Heart right ventricle (tissue), 16 donors: ENCODE measurements around the gene IRX6. TPM values are rescaled to one million over a fixed set of nuclear protein-coding genes. Genes with fewer than 3 reads are reported as not detected.

Experiments
- ATAC-seq, 8 donors: fragments of 200-7000 bp; cut with Tn5 transposase; one replicate each; pipeline ENCODE4 v1.9.1; 2020; ENCODE audit warnings: mild to moderate bottlenecking in 8 of 8, moderate library complexity in 8 of 8, moderate number of reproducible peaks in 1 of 8
- DNase-seq, 2 donors: peaks; one replicate each; pipeline ENCODE4 v3.0.0-alpha.2; 2020
- H3K27ac ChIP-seq, 10 donors: fragments of 200-600 bp; sonication (generic) in 2 of 10; one replicate each; pipeline versions ENCODE4 v1.5.0 to v1.8.0; 2020 to 2022; ENCODE audit warnings: mild to moderate bottlenecking in 3 of 10
- H3K27me3 ChIP-seq, 7 donors: fragments of 200-600 bp; one replicate each; pipeline ENCODE4 v1.8.0; 2021 to 2022; ENCODE audit warnings: mild to moderate bottlenecking in 2 of 7
- H3K36me3 ChIP-seq, 9 donors: fragments of 200-600 bp; sonication (generic) in 1 of 9; one replicate each; pipeline versions ENCODE4 v1.5.0 to v1.8.0; 2020 to 2022; ENCODE audit warnings: mild to moderate bottlenecking in 2 of 9
- H3K4me1 ChIP-seq, 9 donors: fragments of 200-600 bp; sonication (generic) in 1 of 9; one replicate each; pipeline versions ENCODE4 v1.5.0 to v1.8.0; 2020 to 2022; ENCODE audit warnings: mild to moderate bottlenecking in 4 of 9
- H3K4me3 ChIP-seq, 10 donors: fragments of 200-600 bp; sonication (generic) in 2 of 10; one replicate each; pipeline versions ENCODE4 v1.5.0 to v1.8.0; 2020 to 2022; ENCODE audit warnings: mild to moderate bottlenecking in 7 of 10, moderate library complexity in 2 of 10
- H3K9me3 ChIP-seq, 11 donors: fragments of 200-600 bp in 10 of 11; sonication (generic) in 2 of 11; one replicate each; pipeline versions ENCODE4 v1.5.0 to v1.8.0; 2013 to 2022; ENCODE audit warnings: mild to moderate bottlenecking in 2 of 11, control low read depth in 1 of 11, moderate library complexity in 1 of 11
- CTCF ChIP-seq, 9 donors: fragments of 200-600 bp; sonication (generic) in 2 of 9; IDR thresholded peaks; one replicate each; pipeline versions ENCODE4 v1.5.0 to v1.8.0; 2021 to 2022; ENCODE audit warnings: antibody characterized with exemption in 9 of 9, mild to moderate bottlenecking in 5 of 9, moderate library complexity in 1 of 9
- WGBS, 2 donors: extraction: QIAGEN DNeasy Blood & Tissue Kit; methylation state at CpG; one replicate each; pipeline ENCODE4 v1.1.7; 2013; ENCODE audit warnings: inconsistent platforms in 1 of 2; 5-methylcytosine and 5-hydroxymethylcytosine counted together
- intact Hi-C, 10 donors: fragments of 100-400 bp; cut with DNase I; formaldehyde crosslinking; loops; one replicate each; pipeline versions ENCODE4 v1.11.1 to v1.14.2; 2022
- long read RNA-seq, 3 donors: library from polyadenylated mRNA; unstranded; transcript quantifications; one replicate each; pipeline ENCODE4 v2.0.0, GENCODE V29; 2020 to 2021
- polyA plus RNA-seq, 2 donors: library from polyadenylated mRNA; stranded (reverse); fragments of 200-250 nt; gene quantifications; one replicate each; pipeline ENCODE4 v1.2.3, GENCODE V29; 2013
- total RNA-seq, 10 donors: library from RNA; stranded (reverse); fragmentation: NEBNext Ultra II Directional in 3 of 10; extraction: Animal tissue kit (Norgen Biotek cat#: 25700) in 3 of 10; gene quantifications; one replicate each; pipeline versions ENCODE4 v1.2.1 to v1.2.4, GENCODE V29; 2021 to 2023
- donor health status: Arrhythmogenic right ventricular cardiomyopathy.
- donor health status: ischemic (EF 13 %, LVEDD 7.1; RV severe dilation, severe dysfunction).
- donor health status: healthy with polysubstance abuse.
- donor health status: DM: no; HTN: yes; CAD: no.
- donor health status: DM: no; HTN: no; CAD: no.
- donor health status: ischemic (EF 25% LVEDD 6.9; RV normal size, moderate dysfunction).
- donor health status: ischemic (EF 25% LVEDD 5.7; RV mildly dilated, moderate dysfunction).
- donor health status: healthy.
- donor health status: DM: yes; HTN: yes; CAD: no.
- donor health status: Ischemic cardiomyopathy.
- donor health status: ischemic (EF 35%, LVEDD 5.7; RV mildly dilated, moderate dysfunction).
- donor health status: nonischemic (EF 11% LVEDD 7.7; RV severe dilation, severe dysfunction).
- donor health status: DM: yes; HTN: yes; CAD: no.
- donor health status: PGD.
- donor health status: ischemic (EF 29% LVEDD 5.4; RV normal size, mild dysfunction).
- donor health status: nonischemic (EF 23%, LVEDD 6.1; RV moderate dilation, normal function).

IRX6 gene
- total RNA-seq (10 to 100 TPM in 6 of 10 donors, 1 to 10 TPM in 3, under 1 TPM in 1; 0.18 to 28.1 (median 14.3) TPM), polyA plus RNA-seq (10 to 100 TPM in 1 of 2 donors, 1 to 10 TPM in 1; 3.0 to 10.8 TPM)
- long read RNA-seq, donor 1, partial matches to known transcripts = 0 of 2 reads
- long read RNA-seq, donor 1, other reads (novel, unspliced or antisense) = 1 of 2 reads
- long read RNA-seq, donor 2, partial matches to known transcripts = 3 of 19 reads
- long read RNA-seq, donor 2, other reads (novel, unspliced or antisense) = 12 of 19 reads
- long read RNA-seq, donor 3, partial matches to known transcripts = 1 of 8 reads
- long read RNA-seq, donor 3, other reads (novel, unspliced or antisense) = 4 of 8 reads

- peak within 1 kb of the TSS in 8 of 10 donors; percentile 74 to 97 (median 92) for H3K27ac ChIP-seq
- intact Hi-C loops = loop anchor here in 5 of 10 donors (2.0 to 10.0 kb wide), 7 partner anchors 44 to 389 kb away; partner anchors contain the start of gene IRX5 (in 2 of the 5)
Observed at GRCh38 chr16:55323637-55324271, at the start of gene IRX6. TSS of gene IRX6 (plus strand) at chr16:55324203. CDS start at chr16:55325092, 889 bp downstream.

GRCh38 chr16:55274391-55274790 lies 49.6 kb upstream of the IRX6 start:
- ATAC-seq = no peak

More at GRCh38 chr16:55323637-55324271, at the start of gene IRX6:
- H3K27me3 ChIP-seq = peaks cover 4 to 91% (median 63%) of the 10 kb centered on the region in 7 donors
- peak within 1 kb of the TSS; percentile 23 to 64 (median 49) for H3K4me3 ChIP-seq
- peaks cover 0 to 6% (median 0%) of the 10 kb centered on the region in 9 donors for H3K36me3 ChIP-seq
- peaks cover 0 to 34% (median 7%) of the 10 kb centered on the region in 9 donors for H3K4me1 ChIP-seq
- ATAC-seq = peak; percentile 75 to 91 (median 83)
- TF ChIP-seq CTCF (IDR thresholded peaks at IDR 0.05) = peak in 8 of 9 donors; percentile 44 to 82 (median 64)
- peak; percentile 68 to 71 for DNase-seq
- WGBS, 2 donors = 1 to 2% methylated on average over 49 of the region's 49 CpGs
- no peaks in the 10 kb centered on the region for H3K9me3 ChIP-seq

GRCh38 chr16:55275167-55275566 lies 48.8 kb upstream of the IRX6 start:
- intact Hi-C loops = no loop called here
- no peak for TF ChIP-seq CTCF (IDR thresholded peaks at IDR 0.05)
- no peak overlapping the region for H3K4me3 ChIP-seq
- no peak for DNase-seq
- no peaks in the 10 kb centered on the region for H3K9me3 ChIP-seq
- no peaks in the 10 kb centered on the region for H3K27me3 ChIP-seq
- 80 to 81% methylated on average over 3 of the region's 3 CpGs for WGBS, 2 donors
- H3K36me3 ChIP-seq = no peaks in the 10 kb centered on the region
- peak overlapping the region in 1 of 10 donors; percentile 7 for H3K27ac ChIP-seq
- ATAC-seq = no peak
- H3K4me1 ChIP-seq = peaks cover 0 to 6% (median 0%) of the 10 kb centered on the region in 9 donors

More at GRCh38 chr16:55274391-55274790, 49.6 kb upstream of the IRX6 start:
- H3K27ac ChIP-seq = peak overlapping the region in 1 of 10 donors; percentile 13
- no peak for DNase-seq
- H3K4me1 ChIP-seq = peaks cover 0 to 6% (median 0%) of the 10 kb centered on the region in 9 donors
- 74 to 76% methylated on average over 5 of the region's 5 CpGs for WGBS, 2 donors
- intact Hi-C loops = loop anchor here in 1 of 10 donors (5.0 kb wide), 2 partner anchors 48 to 98 kb away; partner anchors contain the start of gene IRX6
- no peaks in the 10 kb centered on the region for H3K27me3 ChIP-seq
- H3K36me3 ChIP-seq = no peaks in the 10 kb centered on the region
- TF ChIP-seq CTCF (IDR thresholded peaks at IDR 0.05) = no peak
- H3K4me3 ChIP-seq = no peak overlapping the region
- H3K9me3 ChIP-seq = no peaks in the 10 kb centered on the region

GRCh38 chr16:55275869-55276268 lies 48.1 kb upstream of the IRX6 start:
- H3K27me3 ChIP-seq = peaks cover 0 to 4% (median 0%) of the 10 kb centered on the region in 7 donors
- intact Hi-C loops = no loop called here
- no peaks in the 10 kb centered on the region for H3K36me3 ChIP-seq
- peaks cover 0 to 6% (median 0%) of the 10 kb centered on the region in 9 donors for H3K4me1 ChIP-seq
- DNase-seq (no peak), ATAC-seq (no peak)
- no peak overlapping the region for H3K27ac ChIP-seq
- TF ChIP-seq CTCF (IDR thresholded peaks at IDR 0.05) = no peak
- WGBS, 2 donors = 82 to 90% methylated on average over 6 of the region's 6 CpGs
- H3K4me3 ChIP-seq = no peak overlapping the region
- H3K9me3 ChIP-seq = no peaks in the 10 kb centered on the region
